ENCODE data around the gene SFTPA1. TPM values are rescaled to one million over a fixed set of nuclear protein-coding genes. Genes with fewer than 3 reads are reported as not detected.
A peak's percentile ranks its signal among the peaks of the same experiment; 100 is the strongest.

The SFTPA1 gene
- total and polyA plus RNA-seq, 9 of the 15 experiments (the other 6 are each of a cell fraction or from before 2014, with no cell fraction given) = 0.04 to 3.5 (median 0.08) TPM; not detected in 5

DNA sequence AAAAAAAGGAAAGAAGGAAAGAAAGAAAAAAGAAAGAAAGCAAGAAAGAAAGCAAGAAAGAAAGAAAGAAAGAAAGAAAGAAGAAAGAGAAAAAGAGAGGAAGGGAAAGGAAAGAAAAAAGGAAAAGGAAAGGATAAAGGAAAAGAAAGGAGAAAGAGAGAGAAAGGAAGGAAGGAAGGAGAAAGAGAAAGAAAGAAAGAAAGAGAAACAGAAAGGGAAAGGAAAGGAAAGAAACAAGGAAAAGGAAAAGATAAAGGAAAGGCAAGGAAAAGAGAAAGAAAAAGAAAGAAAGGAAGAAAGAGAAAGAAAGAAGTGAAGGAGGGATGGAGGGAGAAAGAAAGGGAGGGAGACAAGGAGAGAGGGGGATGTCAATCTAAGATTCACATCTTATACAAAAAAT lies 29.7 kb upstream of the SFTPA1 start:
- no peak for FAIRE-seq
- intact Hi-C loops (cut with micrococcal nuclease) (no loop called here), in situ Hi-C loops (cut with MboI) (no loop called here)
- no peak for ATAC-seq
- TF ChIP-seq, protein P1, sequence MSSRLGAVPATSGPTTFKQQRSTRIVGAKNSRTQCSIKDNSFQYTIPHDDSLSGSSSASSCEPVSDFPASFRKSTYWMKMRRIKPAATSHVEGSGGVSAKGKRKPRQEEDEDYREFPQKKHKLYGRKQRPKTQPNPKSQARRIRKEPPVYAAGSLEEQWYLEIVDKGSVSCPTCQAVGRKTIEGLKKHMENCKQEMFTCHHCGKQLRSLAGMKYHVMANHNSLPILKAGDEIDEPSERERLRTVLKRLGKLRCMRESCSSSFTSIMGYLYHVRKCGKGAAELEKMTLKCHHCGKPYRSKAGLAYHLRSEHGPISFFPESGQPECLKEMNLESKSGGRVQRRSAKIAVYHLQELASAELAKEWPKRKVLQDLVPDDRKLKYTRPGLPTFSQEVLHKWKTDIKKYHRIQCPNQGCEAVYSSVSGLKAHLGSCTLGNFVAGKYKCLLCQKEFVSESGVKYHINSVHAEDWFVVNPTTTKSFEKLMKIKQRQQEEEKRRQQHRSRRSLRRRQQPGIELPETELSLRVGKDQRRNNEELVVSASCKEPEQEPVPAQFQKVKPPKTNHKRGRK (tag; IDR thresholded peaks at IDR 0.05) = peak; percentile 96
- TF ChIP-seq, protein P2, sequence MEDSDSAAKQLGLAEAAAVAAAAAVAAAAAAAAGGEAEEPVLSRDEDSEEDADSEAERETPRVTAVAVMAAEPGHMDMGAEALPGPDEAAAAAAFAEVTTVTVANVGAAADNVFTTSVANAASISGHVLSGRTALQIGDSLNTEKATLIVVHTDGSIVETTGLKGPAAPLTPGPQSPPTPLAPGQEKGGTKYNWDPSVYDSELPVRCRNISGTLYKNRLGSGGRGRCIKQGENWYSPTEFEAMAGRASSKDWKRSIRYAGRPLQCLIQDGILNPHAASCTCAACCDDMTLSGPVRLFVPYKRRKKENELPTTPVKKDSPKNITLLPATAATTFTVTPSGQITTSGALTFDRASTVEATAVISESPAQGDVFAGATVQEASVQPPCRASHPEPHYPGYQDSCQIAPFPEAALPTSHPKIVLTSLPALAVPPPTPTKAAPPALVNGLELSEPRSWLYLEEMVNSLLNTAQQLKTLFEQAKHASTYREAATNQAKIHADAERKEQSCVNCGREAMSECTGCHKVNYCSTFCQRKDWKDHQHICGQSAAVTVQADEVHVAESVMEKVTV (CRISPR knock-in tag; IDR thresholded peaks at IDR 0.05) = no peak
- TF ChIP-seq, protein P3, sequence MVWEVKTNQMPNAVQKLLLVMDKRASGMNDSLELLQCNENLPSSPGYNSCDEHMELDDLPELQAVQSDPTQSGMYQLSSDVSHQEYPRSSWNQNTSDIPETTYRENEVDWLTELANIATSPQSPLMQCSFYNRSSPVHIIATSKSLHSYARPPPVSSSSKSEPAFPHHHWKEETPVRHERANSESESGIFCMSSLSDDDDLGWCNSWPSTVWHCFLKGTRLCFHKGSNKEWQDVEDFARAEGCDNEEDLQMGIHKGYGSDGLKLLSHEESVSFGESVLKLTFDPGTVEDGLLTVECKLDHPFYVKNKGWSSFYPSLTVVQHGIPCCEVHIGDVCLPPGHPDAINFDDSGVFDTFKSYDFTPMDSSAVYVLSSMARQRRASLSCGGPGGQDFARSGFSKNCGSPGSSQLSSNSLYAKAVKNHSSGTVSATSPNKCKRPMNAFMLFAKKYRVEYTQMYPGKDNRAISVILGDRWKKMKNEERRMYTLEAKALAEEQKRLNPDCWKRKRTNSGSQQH (CRISPR knock-in tag; IDR thresholded peaks at IDR 0.05) = 0 out of 2 replicates have a peak, but pooled peaks have one; percentile 68
- TF ChIP-seq THRAP3 (IDR thresholded peaks at IDR 0.05; ENCODE audit: borderline replicate concordance) = 0 out of 2 replicates have a peak, but pooled peaks have one; percentile 46
- Histone ChIP-seq H3K4me1 (replicated peaks in 1 of 2; ENCODE audit: control insufficient read depth in 2 of 2, insufficient read depth in 2 of 2, low read length in 2 of 2) (no peaks in the 10 kb centered on the region), H3K9me3 (replicated peaks; ENCODE audit: control insufficient read depth, insufficient read depth, low read depth, low read length) (no peaks in the 10 kb centered on the region), H3K79me2 (ENCODE audit: control insufficient read depth, insufficient read depth, low read length) (no peaks in the 10 kb centered on the region), H4K20me1 (replicated peaks; ENCODE audit: control insufficient read depth, insufficient read depth, low read length) (no peaks in the 10 kb centered on the region), H3K36me3 (ENCODE audit: control insufficient read depth, insufficient read depth, low read length) (no peaks in the 10 kb centered on the region), H3K27ac (ENCODE audit: extremely low read depth, low read depth, low read length) (no peak overlapping the region), H3K4me2 (ENCODE audit: insufficient read depth, low read length) (no peak overlapping the region), H3K9ac (ENCODE audit: insufficient read depth in 1 of 2, low read depth in 2 of 2, low read length in 2 of 2) (no peak overlapping the region), H3K9me1 (ENCODE audit: control insufficient read depth, insufficient read depth, low read length) (no peaks in the 10 kb centered on the region), H3K27me3 (ENCODE audit: control insufficient read depth in 2 of 2, insufficient read depth in 2 of 2, low read length in 2 of 2) (peaks cover 0 to 20% of the 10 kb centered on the region in 2 experiments; a peak in 3 of 5 replicates), H2AFZ (ENCODE audit: low read depth, low read length) (no peak overlapping the region), H3K4me3 (no peak overlapping the region)
- CTCF ChIA-PET (ENCODE audit: low intra/inter-chr PET ratio) = no interaction called here
- DNase-seq (ENCODE audit: extremely low read depth in 1 of 4, low spot score in 3 of 4) = no peak
- POLR2A ChIA-PET = no interaction called here
- no TSS peak for BruUV-seq (replicated peaks)

Measured in K562 (cell line).